Transverse colon (tissue), 4 donors: ENCODE measurements around the gene BFAR.

ENCODE experiments used
- EP300 ChIP-seq: sonication (generic); formaldehyde crosslinking; IDR thresholded peaks from one replicate; pipeline ENCODE4 v1.6.1; 2017; ENCODE audit warnings: antibody characterized with exemption, low read depth
- POLR2A ChIP-seq: fragments of 450-650 bp; IDR thresholded peaks from one replicate; pipeline ENCODE4 v1.6.1; 2016; ENCODE audit warnings: antibody characterized with exemption, mild to moderate bottlenecking, moderate library complexity
- POLR2AphosphoS5 ChIP-seq, 3 donors: sonication (generic); formaldehyde crosslinking; IDR thresholded peaks; one replicate each; pipeline ENCODE4 v1.6.1; 2016; ENCODE audit warnings: antibody characterized with exemption in 3 of 3
- TF ChIP-seq, protein P1 (sequence below), 5 experiments: fragments of 200-600 bp in 3 of 5; fragments of 450-650 bp in 2 of 5; sonication (generic) in 3 of 5; IDR thresholded peaks; 1 replicate in 2 of 5; 2 replicates in 3 of 5; pipeline ENCODE4 v1.5.1; 2016 to 2017; ENCODE audit warnings: antibody characterized with exemption in 5 of 5, inconsistent platforms in 3 of 5, mild to moderate bottlenecking in 2 of 5, moderate library complexity in 1 of 5

DNA sequence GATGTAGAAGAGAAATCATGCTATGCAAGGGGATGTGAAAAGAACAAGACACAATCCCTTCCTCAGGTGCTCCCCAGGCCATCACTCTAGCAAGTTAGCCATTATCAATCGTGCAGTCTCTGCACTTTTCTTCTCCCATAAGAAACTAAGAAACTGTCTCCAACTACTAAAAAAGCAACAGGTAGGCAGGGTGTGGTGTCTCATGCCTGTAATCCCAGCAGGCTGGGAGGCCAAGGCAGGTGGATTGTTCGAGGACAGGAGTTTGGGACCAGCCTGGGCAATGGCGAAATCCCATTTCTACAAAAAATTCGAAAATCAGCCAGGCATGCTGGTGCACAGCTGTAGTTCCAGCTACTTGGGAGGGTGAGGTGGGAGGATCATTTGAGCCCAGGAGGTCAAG, 16.5 kb upstream of the BFAR start:
- TF ChIP-seq, protein P1, sequence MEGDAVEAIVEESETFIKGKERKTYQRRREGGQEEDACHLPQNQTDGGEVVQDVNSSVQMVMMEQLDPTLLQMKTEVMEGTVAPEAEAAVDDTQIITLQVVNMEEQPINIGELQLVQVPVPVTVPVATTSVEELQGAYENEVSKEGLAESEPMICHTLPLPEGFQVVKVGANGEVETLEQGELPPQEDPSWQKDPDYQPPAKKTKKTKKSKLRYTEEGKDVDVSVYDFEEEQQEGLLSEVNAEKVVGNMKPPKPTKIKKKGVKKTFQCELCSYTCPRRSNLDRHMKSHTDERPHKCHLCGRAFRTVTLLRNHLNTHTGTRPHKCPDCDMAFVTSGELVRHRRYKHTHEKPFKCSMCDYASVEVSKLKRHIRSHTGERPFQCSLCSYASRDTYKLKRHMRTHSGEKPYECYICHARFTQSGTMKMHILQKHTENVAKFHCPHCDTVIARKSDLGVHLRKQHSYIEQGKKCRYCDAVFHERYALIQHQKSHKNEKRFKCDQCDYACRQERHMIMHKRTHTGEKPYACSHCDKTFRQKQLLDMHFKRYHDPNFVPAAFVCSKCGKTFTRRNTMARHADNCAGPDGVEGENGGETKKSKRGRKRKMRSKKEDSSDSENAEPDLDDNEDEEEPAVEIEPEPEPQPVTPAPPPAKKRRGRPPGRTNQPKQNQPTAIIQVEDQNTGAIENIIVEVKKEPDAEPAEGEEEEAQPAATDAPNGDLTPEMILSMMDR (IDR thresholded peaks at IDR 0.05), result no peak
- TF ChIP-seq POLR2A (no peak), EP300 (no peak), POLR2AphosphoS5 (IDR thresholded peaks at IDR 0.05) (no peak)
